ENCODE results near the gene SERPINA5. TPM values are rescaled to one million over a fixed set of nuclear protein-coding genes. Genes with fewer than 3 reads are reported as not detected.

Gene SERPINA5
- polyA plus RNA-seq, 3 donors = 10.1 to 12.9 (median 10.2) TPM

DNA sequence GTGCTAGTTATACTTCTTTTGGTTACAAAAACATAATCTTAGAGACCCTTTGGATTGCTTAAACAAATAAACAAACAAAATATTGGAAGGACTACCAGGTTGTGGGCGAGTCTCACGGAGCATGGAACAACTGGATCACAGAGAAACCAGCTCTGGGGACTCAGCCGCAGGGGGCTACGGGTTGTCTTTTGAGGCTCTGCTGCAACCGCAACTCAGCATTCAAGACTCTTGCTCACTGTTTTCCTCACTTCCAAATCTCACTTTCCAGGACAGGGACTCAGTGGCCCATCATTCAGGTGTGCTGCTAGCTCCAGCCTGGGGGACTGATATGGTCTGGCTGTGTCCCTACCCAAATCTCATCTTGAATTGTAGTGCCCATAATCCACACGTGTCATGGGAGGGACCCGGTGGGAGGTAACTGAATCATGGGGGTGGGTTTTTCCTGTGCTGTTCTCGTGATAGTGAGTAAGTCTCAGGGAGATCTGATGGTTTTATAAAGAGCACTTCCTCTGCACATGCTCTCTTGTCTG lies 34.0 kb upstream of the SERPINA5 start:
- no peak for DNase-seq (ENCODE audit: extremely low read depth in 1 of 11, low read depth in 9 of 11, low spot score in 4 of 11)

DNA sequence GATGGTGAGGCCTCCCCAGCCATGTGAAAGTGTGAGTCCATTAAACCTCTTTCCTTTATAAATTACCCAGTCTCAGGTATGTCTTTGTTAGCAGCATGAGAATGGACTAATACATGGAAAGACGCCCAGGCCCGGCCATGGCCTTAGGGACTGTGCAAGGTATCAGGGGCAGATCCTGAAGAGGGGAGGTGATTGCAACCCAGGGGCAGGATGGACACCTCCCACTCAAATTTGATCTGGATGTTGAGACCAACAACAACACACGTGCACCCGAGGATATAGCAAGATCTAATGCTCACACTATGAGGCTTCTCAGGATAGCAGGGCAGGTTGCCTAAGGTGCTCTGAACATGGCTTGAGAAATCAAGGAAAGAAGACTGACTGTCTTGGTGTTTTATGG lies 33.5 kb upstream of the SERPINA5 start:
- no peak for DNase-seq (ENCODE audit: extremely low read depth in 1 of 11, low read depth in 9 of 11, low spot score in 4 of 11)

DNA sequence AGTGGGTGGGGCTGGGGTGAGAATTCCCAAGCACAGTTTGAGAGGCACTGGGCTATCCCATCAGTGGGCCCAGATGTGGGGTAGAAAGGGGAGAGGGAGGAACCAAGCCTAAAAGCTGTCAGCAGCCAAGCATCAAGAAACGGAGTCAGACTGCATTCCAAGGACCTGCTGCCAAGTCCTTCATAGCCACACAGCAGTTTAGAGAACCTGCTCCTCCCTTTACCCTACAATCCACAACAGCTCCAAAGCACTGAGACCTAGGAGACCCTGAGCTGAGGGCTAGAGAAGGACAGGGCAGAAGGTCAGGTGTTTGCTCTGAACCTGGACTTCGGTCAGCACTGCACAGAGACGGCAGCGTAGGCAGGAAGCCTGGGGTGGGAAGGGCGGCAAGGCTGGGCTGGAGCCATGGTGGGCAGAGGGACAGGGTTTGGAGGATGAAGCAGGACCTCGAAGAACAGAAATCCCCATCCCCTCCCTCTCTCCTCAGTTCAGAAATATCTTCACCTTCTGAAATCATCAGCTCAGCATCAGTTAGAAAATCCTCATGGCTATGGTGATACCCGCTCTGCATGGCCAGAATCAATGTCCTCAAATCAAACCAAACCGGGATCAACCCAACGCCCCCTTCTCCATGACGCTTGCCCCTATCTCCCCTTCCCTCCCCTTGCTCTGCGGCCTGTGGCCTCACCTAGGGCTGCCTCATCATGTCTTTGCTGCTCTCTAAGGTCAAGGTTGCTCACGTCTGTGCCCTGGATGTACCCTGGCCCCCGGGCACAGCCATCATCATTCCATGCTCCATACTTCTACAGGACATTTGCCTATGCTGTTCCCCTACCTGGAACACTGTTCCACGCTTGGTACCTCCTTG lies 32.9 kb upstream of the SERPINA5 start:
- no peak for DNase-seq (ENCODE audit: extremely low read depth in 1 of 11, low read depth in 9 of 11, low spot score in 4 of 11)

DNA sequence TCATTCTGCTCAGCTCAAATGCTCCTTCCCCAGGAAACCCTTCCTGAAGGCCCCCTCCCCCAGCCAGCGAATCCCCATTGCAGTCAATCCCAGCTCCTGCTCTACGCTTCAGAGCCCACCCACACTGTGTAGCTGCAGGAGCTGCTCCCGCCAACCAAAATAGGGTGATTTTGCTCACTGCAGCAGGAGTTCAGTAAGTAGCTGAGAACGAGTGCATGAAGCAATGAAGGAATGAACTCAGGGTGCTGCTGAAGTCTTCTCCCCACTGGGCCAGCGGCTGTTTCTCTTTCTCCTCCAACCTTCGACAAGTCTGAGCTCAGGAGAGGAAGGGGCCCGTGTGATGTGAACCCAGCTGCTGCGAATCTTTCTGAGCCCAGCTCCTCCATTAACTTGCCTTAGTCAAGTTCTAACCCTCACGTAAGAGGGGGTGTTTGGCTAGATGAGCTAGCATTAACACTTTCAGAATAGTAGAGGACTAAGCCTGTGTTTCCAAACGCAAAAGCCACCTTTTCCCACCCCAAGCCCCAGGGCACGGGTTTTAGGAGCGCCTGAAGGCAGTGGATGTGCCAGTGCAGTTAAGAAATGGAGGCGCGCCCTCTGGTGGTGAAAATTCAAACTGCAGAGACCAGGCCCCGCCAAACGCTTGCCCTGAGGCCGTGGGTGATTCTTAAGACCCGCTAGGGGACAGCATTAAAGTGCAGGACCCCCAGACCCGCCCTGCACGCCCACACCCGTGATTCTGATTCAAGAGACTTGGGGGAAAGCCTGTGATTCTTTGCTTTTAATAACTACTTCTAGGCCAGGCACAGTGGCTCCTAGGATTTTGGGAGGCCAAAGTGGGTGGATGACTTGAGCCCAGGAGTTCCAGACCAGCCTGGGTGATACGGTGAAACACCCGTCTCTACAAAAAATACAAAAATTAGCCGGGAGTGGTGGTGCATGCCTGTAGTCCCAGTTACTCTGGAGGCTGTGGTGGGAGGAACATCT lies 31.9 kb upstream of the SERPINA5 start:
- DNase-seq (ENCODE audit: extremely low read depth in 1 of 11, low read depth in 9 of 11, low spot score in 4 of 11) = peak in 6 of 11 donors; percentile 26 to 59 (median 33)

DNA sequence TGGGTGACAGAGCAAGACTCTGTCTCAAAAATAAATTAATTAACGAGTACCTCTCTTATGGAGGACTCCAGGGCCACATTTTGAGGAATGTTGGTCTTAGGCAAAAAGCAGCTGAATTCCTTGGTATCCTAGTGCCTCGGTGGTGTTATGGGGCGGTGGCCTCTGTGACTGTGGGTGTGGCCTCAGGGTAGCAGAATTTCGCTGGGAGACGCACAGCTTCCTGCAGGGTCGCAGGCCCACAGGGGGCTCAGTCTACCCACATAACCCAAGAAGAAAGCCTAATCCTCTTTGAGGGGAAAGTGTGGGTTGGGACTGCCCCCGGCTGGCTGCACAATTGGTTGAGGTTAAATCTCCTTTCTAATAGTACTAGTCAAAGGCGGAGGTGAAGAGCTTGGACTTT lies 31.2 kb upstream of the SERPINA5 start:
- DNase-seq (ENCODE audit: extremely low read depth in 1 of 11, low read depth in 9 of 11, low spot score in 4 of 11) = no peak

DNA sequence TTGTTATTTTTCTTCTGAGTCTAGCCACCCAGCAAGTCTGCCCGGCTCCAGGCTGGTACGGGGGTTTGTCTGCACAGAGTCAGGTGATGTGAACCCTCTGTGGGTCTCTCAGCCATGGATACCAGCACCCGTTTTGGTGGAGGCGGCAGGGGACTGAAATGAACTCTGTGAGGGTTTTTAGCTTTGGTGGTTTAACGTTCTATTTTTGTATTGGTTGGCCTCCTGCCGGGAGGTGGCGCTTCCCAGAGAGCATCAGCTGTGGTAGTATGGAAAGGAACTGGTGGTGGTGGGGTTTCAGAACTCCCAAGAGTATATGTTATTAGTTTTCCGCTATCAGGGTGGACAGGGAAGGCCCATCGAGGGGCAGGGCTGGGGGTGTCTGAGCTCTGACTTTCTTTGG lies 25.2 kb upstream of the SERPINA5 start:
- DNase-seq (ENCODE audit: extremely low read depth in 1 of 11, low read depth in 9 of 11, low spot score in 4 of 11) = no peak

DNA sequence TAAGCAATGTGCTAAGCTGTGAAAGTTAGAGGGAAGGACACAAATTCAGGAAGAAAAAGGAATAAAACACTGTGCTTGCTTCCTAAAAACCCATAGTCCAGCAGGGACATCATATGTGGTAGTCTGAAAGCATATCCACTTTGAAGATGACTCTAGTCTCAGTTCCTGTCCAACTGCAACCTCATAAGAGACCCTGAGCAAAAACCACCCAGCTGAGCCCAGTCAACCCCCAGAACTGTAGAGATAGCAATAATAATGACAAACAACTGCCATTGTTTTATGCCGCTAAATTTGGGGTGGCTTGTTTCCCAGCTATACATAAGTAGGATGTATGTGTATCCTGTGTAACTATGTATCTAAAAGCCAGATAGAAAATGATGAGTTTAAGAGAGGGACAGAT lies 23.9 kb upstream of the SERPINA5 start:
- no peak for DNase-seq (ENCODE audit: extremely low read depth in 1 of 11, low read depth in 9 of 11, low spot score in 4 of 11)

DNA sequence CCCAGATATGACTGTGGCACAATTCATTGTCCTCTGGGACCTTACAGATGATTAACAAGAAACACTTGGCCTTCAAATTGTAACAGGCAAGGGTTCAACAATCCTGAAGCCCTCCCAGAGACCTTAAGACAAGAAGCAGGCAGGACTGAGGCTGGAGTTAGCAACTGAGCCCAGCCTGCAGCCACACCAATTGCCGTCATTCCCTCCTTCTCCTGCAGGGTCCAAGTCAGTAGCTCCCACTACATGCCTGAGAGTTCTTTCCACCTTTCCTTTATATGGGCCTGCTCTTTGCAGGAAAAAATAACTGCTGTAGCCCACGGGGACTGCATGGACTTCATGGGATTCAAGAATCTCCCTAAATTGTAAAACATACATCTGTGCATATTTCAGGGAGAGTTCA lies 22.4 kb upstream of the SERPINA5 start:
- DNase-seq (ENCODE audit: extremely low read depth in 1 of 11, low read depth in 9 of 11, low spot score in 4 of 11) = no peak

DNA sequence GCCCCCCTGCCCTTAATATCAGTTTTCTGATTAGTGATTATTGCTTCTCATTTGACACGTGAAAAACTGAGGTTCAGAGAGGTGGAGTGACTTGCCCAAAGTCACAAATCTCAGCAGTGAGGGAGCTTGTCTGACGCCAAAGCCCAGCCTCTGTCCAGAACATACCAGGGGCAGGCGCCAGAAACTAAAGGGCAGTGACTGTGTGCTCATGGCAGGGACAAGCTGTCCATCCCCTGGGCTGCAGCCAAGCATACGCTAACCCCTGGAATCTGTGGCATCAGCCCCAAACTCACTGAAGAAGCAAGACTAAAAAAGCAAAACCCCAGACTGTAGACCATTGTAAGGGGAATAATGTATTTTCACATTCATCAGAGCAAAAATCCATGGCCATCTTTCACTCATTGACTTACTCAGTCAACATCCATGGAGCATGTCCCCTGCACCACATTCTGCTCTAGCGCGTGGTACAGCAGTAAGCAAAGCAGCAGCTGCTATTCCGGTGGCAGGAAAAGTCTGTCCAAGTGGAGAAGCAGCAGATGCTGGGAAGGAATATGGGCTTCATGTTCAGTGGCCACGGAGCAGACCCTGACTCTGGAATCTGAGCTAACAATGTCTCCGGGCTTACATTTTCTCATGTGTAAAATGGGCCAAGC lies 21.5 kb upstream of the SERPINA5 start:
- DNase-seq (ENCODE audit: extremely low read depth in 1 of 11, low read depth in 9 of 11, low spot score in 4 of 11) = no peak

DNA sequence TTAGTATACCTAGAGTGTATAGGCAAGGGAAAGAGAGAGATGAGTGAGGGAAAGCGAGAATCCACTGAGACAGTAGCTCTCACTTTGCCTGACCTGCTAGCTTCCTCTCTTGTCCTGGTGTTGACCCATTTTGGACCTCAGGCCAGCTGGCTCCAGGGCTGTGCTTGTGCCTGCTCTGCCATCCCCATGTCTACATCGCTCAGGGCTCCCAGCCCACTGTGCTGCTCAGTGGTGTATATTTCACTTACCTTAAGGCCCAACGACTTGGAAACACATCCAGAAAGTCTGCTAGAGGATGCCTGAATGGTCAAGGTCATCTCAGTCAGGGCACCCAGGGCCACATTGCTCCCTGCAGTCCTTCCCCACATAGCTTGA lies 20.9 kb upstream of the SERPINA5 start:
- no peak for DNase-seq (ENCODE audit: extremely low read depth in 1 of 11, low read depth in 9 of 11, low spot score in 4 of 11)

DNA sequence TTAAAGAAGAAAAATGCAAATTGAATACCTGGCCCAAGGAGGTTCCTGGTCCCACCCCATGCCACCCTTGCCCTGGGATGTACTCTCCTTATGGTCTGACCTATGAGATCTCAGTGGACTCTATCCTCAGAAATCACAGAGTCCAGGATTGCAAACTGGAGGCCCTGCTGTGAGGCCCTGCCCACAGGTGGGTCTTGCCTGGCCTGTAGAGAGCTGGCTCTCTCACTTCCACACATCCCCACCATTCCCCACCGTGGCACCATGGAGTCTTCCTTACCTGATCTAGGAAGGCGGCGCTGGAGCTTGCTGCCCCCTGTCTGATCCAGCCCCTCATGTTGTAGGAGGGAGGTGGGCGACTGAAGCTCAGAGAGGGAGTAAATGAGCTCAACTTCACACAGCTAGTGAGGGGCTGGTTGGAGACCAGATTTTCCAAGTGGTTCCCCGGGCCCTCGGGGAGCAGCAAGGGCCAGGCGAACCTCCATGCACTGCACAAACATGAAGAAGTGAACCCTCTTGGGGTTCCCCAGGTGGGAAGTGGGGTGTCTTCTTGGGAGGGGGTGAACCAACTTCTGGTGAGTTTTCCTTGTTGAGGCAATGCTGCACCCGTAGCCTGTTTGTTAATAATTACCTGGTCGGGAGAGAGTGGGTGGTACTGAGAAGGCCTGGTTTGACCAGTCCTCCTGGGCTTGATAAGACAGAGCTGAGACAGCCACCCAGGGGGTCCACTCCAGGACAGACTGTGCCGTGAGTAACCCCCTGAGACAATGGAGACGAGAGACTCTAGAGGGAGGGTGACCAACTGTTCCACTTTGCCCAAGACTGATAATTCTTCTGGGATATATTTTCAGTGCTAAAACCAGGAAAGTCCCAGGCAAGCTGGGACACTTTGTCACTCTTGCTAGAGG lies 20.2 kb upstream of the SERPINA5 start, which contains the start of gene SERPINA4:
TSS of gene SERPINA4 (plus strand) at position 692 of the 905 bp plus-strand sequence. CDS start 2,041 bp downstream, outside the sequence.
- DNase-seq (ENCODE audit: extremely low read depth in 1 of 11, low read depth in 9 of 11, low spot score in 4 of 11) = no peak

DNA sequence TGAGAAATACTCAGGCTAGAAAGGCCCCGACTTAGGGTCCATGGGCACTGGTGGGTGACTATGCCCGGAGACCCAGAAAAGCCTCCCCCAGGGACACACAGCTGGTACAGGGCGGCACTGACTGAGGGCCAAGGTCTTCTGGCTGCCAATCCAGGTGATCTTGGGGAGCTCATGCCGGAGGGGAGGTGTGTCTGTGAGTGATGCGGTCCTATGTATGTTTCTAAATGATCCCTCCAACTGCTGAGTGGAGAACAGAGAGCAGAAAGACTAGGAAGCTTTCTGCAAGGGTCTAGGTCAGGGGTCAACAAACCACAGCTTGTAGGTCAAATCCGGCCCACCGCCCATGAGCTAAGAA lies 19.6 kb upstream of the SERPINA5 start:
- DNase-seq (ENCODE audit: extremely low read depth in 1 of 11, low read depth in 9 of 11, low spot score in 4 of 11) = no peak

DNA sequence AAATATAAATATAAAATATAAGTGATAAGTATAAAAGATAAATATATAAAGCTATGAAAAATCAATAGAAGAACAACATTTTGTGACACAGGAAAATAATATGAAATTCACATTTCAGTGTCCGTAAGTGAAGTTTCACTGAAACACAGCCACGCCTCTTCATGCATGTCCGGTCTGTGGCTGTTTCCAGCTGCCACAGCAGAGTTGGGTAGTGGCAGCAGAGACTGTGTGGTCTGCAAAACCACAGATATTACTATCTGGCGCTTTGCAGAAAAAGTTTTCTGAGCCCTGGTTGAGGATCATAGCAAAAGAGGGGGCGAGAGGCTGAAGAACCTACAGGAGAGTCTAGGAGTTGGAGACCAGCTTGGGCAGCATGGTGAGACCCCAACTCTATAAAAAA lies 19.2 kb upstream of the SERPINA5 start:
- no peak for DNase-seq (ENCODE audit: extremely low read depth in 1 of 11, low read depth in 9 of 11, low spot score in 4 of 11)

DNA sequence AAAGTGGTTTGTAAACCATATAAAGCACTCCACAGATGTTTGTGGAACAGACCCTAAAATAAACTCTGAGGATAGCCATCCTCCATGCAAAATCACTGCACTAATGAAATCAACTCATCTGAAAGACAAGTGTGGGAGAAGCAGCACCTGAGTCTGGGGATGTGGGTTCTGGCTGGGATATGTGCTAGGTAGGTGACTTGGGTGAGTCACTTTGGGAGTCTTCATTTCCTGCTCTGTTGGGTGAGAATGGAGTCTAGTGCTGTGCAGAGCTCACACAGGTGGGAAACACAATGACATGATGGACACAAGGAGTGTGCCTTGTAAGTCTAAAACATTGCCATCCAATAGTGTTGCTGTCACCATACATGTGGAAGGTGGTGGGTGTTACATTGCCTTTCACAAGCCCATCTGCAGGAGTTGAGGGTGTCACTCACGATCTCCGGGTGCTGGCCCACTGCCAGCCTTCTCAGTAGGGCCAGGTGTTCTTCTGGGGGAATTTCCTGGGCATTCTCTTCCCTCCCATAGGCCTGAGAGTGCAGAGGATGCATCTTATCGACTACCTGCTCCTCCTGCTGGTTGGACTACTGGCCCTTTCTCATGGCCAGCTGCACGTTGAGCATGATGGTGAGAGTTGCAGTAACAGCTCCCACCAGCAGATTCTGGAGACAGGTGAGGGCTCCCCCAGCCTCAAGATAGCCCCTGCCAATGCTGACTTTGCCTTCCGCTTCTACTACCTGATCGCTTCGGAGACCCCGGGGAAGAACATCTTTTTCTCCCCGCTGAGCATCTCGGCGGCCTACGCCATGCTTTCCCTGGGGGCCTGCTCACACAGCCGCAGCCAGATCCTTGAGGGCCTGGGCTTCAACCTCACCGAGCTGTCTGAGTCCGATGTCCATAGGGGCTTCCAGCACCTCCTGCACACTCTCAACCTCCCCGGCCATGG lies 18.0 kb upstream of the SERPINA5 start:
- DNase-seq (ENCODE audit: extremely low read depth in 1 of 11, low read depth in 9 of 11, low spot score in 4 of 11) = no peak

DNA sequence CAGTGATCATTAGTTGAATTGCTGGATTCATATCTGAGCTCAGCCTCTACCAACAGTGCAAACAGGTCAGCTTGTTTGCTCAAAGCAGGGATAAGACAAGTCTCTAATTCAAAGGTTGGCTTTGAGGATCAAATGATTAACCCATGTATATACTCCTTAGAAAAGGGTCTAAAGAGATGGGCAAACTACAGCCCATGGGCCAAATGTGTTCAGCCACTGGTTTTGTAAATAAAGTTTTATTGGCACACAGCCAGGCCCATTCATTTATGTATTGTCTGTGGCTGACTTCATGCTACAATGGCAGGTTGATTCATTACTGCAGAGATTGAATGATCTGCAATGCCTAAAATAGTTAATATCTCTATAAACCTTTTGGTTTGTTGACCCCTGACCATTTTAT lies 16.8 kb upstream of the SERPINA5 start:
- DNase-seq (ENCODE audit: extremely low read depth in 1 of 11, low read depth in 9 of 11, low spot score in 4 of 11) = no peak

DNA sequence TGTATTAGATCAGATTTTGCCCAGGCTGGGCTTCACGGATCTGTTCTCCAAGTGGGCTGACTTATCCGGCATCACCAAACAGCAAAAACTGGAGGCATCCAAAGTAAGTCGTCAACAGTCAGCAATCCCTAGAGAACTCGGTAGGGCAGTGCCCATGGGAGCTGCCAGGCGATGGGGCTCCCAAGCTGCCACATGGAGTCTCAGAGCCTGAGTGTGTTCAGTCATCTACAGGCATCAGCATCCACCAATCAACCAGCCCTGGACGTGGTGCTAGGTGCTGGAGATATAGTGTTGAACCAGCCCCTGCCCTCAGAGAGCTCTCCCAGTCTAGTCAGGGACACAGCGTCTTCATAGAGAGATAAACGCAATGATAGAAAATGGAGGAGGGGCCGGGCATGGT lies 13.0 kb upstream of the SERPINA5 start:
- DNase-seq (ENCODE audit: extremely low read depth in 1 of 11, low read depth in 9 of 11, low spot score in 4 of 11) = no peak

DNA sequence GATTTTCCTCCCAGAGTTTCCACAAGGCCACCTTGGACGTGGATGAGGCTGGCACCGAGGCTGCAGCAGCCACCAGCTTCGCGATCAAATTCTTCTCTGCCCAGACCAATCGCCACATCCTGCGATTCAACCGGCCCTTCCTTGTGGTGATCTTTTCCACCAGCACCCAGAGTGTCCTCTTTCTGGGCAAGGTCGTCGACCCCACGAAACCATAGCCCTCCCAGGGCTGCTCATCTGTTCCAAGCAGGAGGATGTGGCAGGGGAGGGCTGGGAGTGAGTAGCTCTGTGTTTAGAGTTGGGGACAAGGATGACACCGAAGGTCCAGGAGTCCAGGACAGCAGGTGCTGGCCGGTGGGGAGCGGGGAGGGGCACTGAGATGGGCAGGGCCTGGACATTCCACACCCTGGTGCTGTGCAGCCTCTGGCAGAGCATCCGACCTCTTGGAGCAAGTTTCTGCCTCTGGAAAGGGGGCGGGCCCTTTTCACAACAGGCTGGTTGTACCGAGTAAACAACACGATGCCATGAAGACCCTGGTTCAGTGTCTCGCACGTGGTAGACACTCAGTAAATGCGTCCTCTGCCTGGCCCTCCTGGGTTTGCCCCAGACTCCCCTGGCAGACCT lies 11.7 kb upstream of the SERPINA5 start:
- DNase-seq (ENCODE audit: extremely low read depth in 1 of 11, low read depth in 9 of 11, low spot score in 4 of 11) = no peak
